CD4-positive, alpha-beta T cell treated with Interleukin-2 at 100 ng/mL for 4 hours (primary cell): ENCODE results near the gene NCK2.
"Not testable (repeated sequence)": the region's sequence is repeated elsewhere in the genome, so short reads cannot be mapped to it uniquely, and the experiment has no call there.

Source experiments
- DNase-seq: peaks from one replicate; pipeline ENCODE4 v3.0.0-alpha.2; 2020; ENCODE audit warnings: low spot score

The NCK2 gene

DNA sequence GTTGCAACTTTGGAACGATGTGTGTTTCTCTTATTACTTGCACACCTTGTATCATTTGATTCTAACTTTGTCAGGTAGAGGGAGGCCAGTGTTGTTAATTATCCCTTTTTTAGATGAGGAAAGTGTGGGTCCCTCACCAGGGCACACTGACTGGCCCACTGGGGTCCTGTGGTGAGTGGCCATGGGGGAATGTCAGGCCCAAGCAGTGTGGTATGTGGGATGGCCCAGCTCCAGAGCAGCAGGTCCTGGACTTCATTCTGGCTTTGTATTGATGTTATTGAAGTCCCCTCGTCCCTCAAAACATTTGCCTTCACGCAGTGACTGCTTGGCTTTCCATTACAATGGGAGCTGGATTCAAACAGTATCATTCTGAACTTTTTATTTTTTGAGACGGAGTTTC lies 11.7 kb downstream of the NCK2 start:
- DNase-seq, result no peak

DNA sequence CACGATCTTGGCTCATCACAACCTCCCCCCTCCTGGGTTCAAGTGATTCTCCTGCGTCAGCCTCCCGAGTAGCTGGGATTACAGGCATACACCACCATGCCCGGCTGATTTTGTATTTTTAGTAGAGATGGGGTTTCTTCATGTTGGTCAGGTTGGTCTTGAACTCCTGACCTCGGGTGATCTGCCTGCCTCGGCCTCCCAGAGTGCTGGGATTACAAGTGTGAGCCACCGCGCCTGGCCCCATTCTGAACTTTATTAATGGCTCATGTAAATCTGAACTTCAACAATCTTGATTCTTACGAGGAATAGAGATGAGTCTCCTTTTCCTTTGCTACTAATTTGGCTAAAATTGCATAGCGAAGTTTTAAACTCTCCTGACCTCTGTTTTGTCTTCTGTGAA lies 12.2 kb downstream of the NCK2 start:
- not testable (repeated sequence) for DNase-seq

DNA sequence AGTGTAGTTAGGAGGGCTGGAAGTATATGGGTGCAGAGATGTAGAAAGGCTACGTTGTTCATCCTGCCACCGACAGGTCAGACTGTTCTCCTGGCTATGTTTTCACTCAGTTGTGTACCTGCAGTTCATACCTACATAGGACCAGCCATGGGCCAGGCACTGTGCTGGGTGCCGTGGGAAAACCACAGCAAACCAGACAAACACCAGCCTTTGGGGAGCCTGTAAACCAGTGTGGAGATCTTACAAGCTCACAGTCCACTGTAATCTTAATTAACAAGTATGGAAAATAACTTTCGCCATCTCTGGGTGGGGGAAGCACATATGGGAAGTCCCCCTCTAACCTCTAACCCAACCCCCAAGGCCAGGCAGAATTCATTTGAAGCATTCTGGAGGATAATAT lies 12.7 kb downstream of the NCK2 start:
- DNase-seq, result no peak

DNA sequence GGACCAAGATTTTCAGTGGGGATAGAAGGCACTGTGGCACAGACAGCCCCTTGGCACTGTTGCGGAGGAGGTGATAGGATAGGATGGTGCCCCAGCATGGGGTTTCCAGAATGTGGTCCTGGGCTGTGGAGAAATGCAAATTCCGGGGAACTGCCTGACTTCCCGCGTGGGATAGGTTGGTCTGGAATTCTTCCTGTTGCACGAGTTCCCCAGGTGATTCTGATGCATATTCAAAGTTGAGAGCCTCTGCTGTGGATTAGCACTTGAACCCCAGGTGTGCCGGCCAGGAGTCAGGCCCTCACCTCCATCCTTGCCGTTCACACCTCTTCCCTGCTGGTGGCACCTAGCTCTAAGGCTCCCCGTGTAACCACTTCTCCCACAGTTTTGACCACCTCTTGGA lies 15.5 kb downstream of the NCK2 start:
- DNase-seq, result no peak

DNA sequence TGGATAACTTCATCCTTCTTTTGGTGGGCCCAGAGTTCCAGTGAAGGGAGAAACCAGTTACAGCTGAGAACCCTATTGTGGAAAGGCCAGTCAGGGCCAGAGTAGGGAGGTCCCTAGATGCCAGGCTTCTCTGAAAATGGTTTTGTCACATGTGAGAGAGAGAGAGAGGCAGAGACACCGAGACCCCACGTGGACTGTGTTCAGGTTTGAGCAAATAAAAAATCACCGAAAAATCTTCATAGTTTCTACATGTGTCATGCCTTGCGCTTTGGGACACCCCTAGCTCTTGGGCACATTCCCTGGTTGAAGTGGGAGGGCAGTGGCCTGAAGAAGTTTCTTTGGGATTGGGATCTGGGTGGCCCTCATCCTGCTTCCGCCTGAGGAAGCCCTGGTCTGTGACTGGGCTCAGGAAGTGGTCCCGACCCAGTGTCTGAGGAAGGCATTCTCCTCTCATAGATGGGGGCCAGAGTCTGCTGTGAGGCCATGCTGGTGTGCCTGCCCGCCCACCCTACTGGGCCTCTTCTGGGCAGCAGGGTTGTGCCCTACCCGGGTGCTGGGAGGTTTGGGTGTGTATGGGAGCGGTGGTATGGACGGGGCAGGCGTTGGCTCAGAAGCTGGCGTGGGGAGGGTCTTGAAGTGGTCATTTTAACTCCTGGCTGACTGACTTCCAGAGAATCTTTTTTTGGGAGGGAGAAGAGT lies 16.1 kb downstream of the NCK2 start:
- no peak for DNase-seq

DNA sequence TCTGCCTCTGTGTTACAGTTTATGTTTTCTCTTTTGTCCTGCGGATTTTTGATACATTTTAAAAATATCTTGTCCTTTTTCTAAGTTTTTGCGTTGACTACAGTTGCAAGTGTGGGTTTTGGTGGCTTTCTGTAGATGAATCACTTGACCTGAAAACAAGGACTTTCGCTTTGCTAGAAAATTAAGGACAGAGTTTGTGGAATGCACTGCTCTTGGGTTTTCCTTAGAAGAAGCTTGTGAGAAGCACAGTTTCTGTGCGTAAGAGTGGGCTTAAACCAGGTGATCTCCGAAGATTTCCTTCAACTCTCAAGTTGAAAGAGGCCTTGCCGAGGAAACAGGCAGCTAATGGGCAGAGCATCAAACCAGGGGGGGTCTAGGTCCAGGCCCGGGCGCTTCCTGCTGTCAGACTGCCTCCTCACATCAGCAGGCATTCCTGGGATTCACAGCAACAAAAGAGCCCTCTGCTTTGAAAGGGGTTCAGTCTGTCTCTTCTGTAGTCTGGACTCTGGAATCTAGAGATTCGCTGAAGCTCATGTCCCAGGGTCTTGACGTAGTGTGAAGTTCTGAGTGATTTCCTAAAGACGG lies 17.3 kb downstream of the NCK2 start:
- no peak for DNase-seq

DNA sequence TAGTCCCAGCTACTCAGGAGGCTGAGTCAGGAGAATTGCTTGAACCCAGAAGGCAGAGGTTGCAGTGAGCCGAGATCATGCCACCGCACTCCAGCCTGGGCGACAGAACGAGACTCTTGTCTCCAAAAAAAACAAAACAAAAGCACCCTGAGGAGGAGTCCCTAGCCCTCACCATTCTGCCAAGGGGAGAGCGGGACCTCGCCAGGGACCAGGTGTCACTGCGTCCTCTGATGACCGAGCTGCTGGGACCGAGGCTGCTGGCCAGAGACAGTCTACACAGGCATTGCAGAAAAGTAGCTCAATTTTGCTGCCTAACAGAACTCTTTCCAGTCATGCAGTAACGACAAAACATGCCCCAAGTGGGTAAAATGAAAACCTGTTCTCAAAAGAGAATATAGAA lies 18.4 kb downstream of the NCK2 start:
- no peak for DNase-seq

DNA sequence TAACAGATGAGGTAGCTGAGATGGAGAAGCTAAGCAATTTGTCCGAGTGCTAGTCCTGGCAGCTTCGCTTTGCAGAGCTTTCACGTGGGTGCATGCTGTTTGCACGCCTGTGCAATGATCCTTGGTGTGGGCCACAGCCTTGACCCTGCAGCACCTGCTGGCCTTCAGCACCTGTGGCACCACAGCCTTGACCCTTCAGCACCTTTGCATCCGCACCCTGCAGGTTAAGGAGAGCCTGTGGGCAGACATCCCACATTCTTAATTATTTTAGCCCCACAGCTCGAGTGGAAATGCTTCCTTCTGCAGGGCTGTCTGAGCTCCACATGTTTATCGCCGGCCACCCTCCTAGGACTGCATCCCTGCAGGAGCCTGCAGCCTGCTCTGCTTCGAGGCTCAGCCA lies 19.3 kb downstream of the NCK2 start:
- no peak for DNase-seq

DNA sequence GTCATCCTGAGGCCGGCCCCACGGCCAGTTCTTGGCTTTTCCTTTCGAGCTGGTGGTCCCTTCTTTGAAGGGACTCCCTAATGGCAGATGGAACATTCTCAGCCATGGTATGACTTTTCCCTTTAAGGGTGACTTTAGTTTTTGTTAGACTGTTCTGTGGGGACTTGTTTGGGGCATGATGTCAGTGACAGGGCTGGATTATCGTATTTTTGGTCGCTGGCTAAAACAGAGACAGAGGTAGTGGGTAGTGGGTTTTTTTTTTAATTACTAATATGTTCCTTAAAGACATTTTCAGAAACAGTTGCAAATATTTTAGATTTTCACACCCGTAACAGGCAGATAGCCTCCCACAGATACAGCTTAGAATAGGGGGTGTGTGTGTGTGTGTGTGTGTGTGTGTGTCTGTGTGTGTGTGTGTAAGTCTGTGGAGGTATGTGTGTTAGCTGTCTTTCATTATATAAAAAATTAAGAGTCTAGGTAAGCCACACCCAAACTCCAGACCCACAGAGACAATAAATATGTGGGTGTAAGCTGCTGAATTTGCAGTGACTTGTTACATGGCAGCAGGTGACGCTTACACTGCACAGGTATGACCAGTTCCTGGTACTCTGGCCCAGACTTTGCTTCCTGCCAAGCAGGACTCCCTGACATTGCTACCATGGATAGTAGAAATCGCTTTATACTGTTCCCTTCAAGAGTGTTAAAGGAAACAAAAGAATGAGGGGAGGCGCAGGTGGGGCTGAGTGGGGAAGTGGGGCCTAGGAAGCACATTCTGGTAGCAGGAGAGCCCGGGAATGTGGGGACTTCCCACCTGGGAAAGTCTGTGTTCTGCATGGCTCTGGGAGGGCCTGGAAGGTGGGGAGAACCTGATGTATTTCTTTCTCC lies 20.9 kb downstream of the NCK2 start:
- peak; percentile 52 for DNase-seq

DNA sequence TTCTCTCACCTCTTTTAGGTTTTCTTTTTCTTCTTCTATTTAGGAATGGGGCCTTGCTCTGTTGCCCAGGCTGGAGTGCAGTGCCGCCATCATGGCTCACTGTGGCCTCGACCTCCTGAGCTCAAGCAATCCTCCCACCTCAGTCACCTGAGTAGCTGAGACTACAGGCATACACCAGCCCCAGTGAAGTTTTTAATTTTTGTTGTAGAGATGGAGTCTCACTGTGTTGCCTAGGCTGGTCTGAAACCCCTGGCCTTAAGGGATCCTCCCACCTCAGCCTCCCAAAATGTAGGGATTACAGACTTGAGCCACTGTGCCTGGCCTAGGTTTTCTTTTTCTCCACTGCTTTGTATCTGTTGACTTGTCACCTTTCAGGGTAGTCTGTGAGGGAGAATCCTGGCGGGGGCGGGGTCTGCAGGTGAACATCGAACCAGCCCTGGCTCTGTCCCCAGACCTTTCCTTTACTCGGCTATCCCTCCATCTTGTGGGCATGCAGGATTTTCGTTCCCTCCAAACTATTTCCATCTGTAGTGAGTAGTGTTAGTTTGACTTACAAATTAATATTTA lies 21.7 kb downstream of the NCK2 start:
- DNase-seq, result no peak

DNA sequence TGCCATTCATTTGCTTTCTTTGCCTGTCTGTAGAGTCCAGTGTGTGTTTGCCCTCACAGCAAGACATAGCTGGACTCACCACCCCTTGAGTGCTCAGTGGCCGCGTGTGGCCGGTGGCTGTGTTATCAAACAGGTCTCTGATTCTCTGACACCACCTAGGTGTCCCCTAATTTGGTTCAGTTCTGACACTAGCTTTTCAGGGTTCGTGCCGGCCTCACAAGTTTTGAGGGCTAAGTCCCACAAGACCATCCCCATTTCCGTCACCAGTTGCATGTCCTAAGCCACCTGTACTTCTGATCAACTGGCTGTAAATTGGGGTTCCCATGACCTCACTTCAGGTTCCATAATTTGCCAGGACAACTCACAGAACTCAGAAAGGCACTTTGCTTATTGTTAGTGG lies 23.5 kb downstream of the NCK2 start:
- DNase-seq, result no peak

DNA sequence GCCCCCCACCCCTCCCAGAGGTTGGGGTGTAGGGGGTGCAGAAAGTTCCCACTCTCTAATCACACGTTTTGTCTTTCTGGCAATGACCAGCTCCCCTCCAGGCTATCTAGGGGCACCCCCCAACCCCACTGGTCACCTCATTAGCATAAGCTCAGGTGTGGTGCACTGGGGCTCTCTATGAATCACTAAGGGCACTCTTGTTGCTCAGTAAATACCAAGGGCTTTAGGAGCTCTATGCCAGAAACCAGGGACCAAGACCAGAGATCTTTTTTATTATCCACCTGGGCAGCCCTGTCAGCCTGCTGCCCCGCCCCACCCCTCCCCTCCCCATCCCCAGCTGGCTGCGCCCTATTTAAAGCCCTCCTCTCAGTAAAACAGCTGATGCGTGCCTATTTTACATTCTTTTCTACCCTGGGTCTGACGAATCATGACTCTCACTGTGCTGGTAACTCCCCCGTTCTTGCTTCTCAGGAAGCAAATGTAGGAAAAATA lies 24.3 kb downstream of the NCK2 start:
- DNase-seq, result no peak

DNA sequence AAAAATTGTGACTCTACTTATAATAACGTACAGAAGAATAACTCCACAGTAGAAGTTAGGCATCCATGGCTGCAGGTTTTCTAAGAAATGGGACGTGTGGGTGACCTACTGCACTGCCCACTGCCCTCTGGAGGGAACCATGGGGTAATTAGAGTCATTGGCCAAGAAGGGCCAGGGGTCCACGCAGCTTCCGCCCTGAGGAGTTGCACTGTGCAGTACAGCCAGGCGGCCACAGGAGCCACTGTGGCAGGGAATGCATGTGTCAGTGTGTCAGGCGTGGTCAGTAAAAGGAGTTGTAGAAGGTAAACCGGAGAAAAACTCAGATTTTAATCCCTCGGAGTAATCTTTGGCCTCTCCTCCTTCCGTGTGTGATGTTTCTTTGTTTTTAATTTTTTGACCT lies 24.8 kb downstream of the NCK2 start:
- no peak for DNase-seq

DNA sequence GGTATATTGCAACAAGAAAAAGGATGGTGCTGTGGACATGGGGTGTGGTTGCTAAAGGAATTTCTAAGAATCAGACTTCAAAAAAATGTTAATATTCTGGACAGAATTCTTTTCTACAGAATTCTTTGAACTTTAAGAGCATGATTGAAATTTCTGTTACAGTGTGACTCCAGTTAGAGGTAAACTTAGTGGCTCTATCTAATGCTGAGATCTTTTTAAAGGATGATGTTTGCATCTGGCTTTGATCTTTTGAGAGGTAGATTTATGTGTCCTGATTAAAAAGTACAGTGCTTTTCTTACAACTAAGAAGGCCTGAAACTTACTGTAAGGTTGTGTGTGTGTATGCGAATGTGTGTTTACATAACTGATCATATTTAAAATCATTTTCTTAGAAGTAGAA lies 25.4 kb downstream of the NCK2 start:
- peak; percentile 65 for DNase-seq

DNA sequence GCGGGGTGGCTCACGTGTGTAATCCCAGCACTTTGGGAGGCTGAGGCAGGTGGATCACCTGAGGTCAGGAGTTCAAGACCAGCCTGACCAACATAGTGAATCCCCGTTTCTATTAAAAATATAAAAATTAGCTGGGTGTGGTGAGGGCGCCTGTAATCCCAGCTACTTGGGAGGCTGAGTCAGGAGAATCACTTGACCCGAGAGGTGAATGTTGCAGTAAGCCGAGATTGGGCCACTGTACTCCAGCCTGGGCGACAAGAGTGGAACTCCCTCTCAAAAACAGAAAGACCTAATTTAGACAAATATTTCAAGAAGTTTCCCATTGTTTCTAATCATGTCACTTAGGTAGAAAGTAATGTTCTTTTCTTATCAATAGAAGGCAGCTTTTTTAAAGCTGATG lies 26.6 kb downstream of the NCK2 start:
- DNase-seq, result not testable (repeated sequence)

DNA sequence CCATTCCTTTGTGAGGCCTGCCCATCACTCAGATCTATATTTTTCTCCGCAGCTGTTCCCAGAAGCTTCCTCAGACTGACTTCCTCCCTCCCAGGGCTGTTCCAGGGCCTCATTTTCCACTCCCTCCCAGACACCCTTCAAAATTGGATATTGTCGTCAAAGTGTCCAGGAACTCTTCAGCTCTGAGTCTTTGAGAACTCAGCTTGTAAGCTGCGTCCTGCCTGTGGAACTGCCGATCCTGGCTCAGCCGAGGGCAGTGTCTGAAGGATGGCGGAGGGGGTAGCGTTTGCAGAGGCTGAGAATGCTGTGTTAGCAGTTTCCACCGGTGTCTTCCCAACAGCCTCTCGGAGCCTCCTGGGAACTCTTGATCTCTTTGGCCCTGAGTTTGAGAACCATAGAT lies 27.1 kb downstream of the NCK2 start:
- no peak for DNase-seq

DNA sequence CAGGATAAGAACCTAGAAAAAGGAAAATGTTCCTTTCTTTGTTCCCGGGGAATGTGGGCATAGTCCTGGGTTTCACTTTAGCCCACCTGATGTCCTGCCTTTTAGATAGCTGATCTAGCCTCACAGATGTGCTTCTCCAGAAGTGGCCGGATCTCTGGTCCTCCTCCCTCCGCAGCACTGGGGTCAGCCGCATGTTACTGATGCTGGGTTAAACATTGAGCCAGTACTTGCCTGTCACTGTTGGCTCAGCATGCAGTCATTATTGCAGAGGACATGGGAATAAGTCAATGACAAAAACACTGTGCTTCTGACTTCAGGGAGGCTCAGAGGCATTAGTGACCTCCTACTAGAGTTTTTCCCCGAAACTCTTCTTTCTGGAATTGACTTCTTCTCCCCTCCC lies 27.6 kb downstream of the NCK2 start:
- DNase-seq, result no peak

DNA sequence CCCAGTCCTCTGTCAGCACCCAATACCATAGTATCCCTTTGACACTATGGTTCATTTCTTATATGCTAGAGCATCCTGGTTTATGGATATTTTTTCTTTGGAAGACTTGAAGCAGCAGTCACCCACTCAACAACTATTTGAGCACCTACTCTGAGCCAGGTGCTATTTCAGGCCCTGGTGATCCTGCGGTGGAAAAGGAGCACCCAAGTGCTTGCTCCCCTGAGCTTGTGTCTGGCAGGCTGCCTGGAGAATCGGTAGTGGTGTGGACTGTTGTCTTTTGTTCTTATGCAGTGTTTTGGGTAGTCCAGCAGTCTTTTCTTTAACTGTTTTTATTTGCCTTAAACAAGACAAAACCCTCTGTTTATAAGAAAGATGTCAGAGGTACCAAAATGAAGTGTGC lies 28.9 kb downstream of the NCK2 start:
- no peak for DNase-seq

DNA sequence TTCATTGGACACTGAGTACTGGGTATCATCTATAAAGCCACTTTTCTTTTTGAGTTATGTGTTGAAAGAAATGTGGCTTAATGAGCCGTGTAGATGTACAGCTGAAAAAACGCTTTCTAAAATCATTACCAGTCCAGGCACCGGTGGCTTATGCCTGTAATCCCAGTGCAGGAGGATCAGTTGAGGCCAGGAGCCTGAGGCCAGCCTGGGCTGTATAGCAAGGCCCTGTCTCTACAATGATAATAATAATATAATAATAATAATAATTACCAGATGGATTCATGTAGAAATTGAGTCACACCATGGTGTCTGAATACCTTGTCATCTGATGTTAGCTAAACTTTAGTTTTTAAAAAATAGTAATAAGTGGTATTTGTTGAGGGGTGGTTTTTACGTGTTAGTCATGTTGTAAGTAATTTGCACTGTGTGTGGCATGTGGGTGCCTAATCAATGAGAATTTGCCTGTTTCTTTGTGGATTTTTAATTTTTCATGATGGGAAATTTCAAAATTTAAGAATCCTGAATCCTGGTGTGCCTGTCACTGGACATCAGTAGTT lies 30.1 kb downstream of the NCK2 start:
- DNase-seq, result no peak

DNA sequence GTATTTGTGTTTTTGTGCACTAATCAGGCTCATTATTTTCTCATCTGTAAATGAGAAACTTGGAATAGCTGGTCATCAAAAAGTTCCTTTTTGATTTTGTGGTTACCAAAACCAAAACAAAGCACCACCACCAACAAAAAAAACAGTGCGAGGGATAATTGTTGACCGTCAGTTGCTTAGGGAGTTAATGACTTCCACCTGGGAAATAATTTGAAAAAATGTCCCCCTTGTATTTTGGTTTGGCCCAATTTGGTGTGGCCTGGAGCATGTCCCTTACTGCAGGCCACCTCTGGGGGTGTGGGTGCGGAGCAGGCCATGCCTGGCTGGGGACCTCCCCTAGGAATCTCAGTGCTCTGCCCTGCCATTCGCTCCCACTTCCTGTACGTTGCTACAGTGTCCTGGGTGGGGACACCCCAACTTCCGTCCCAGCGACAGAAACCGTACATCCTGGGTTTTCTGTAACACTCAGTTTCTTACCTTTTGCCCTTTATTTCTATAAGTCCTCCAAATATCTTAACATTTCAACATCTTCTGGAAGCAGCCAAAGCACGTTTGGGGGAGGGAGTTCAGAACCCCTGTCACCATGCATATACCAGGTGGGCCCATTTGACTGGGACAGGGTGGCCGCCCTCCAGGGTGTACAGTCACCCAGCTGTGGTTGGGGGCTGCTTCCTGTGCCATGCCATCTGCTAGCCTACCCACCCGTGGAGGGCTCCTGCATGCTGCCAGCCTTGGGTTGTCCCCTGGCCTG lies 31.3 kb downstream of the NCK2 start:
- no peak for DNase-seq

DNA sequence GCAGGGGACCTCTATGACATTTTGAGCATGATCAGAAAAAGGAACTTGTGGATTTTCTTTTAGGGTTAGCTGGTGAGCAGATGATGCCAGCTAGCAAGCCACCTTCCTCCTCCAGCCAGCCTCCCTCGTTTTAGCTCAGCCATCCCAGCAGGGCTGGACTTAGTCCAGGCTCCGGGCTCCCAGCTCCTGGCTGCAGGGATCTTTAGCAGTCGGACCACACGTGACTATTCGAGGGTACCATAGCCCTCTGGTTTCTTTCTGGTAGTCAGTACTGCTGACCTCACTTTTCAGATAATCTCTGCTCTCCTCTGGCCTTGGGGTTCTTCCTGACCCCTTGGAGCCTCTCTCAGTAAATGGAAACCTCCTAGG lies 31.8 kb downstream of the NCK2 start:
- DNase-seq, result no peak

DNA sequence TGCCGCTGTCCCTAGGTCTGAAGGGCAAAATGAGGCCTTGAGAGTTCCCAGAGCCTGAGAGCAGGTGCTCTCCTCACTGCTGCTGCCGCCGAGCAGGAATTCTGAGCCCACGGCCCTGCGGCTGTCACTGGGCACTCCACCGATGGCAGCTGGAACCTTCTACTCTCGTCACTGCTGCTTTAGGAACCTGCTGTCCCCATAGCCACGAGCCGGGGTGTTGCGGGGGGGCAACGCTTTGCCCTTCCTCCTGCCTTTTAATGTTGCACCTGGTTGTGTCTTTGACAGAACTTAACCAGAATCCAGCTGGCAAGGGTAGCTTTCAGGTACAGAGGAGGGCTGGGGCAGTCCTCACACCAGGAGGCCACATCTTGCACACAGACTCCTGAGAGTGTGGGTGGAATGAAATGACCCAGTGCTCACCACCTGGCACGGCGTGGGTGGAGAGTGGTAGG lies 32.3 kb downstream of the NCK2 start:
- no peak for DNase-seq
